ENCODE measurements around the gene PRPF18. TPM values are rescaled to one million over a fixed set of nuclear protein-coding genes. Genes with fewer than 3 reads are reported as not detected.

The PRPF18 gene
- total RNA-seq, 1 donor from 2014 or later: 21.0 TPM

GRCh38 chr10:13673156-13673555 is 86.4 kb downstream of the PRPF18 start:
- no peaks in the 10 kb centered on the region for H3K4me1 ChIP-seq (ENCODE audit: insufficient read depth, low read length)
- H3K9ac ChIP-seq (ENCODE audit: low read length): no peak overlapping the region
- H3K27me3 ChIP-seq (ENCODE audit: insufficient read depth, low read length): no peaks in the 10 kb centered on the region
- Mint-ChIP-seq H3K9me3 (ENCODE audit: unreplicated experiment) (peaks cover 6% of the 10 kb centered on the region), H3K4me1 (ENCODE audit: low read depth, unreplicated experiment) (peaks cover 1% of the 10 kb centered on the region), H3K27ac (ENCODE audit: unreplicated experiment) (no peak overlapping the region), H3K4me3 (ENCODE audit: unreplicated experiment) (no peak overlapping the region), H3K27me3 (ENCODE audit: low read depth, unreplicated experiment) (no peaks in the 10 kb centered on the region), H3K36me3 (ENCODE audit: low read depth, unreplicated experiment) (peaks cover 46% of the 10 kb centered on the region)
- no peak overlapping the region for H2AFZ ChIP-seq (ENCODE audit: low read depth, low read length)
- H3K4me3 ChIP-seq (ENCODE audit: insufficient read depth, low read depth, low read length): no peak overlapping the region
- FAIRE-seq (no peak), DNase-seq (ENCODE audit: low read depth) (no peak)
- no peak overlapping the region for H3K27ac ChIP-seq (ENCODE audit: low read depth, low read length)
- H3K36me3 ChIP-seq (ENCODE audit: insufficient read depth, low read length): peaks cover 77% of the 10 kb centered on the region
- H3K4me2 ChIP-seq (ENCODE audit: low read length): no peak overlapping the region
- H3K9me3 ChIP-seq (ENCODE audit: insufficient read depth, low read depth, low read length): no peaks in the 10 kb centered on the region
- no peak for TF ChIP-seq CTCF (IDR thresholded peaks at IDR 0.05; ENCODE audit: insufficient read depth, low read depth, low read length)
- no peak for TF ChIP-seq EZH2 (IDR thresholded peaks at IDR 0.05; ENCODE audit: insufficient read depth, low read length)
- H4K20me1 ChIP-seq (ENCODE audit: insufficient read depth, low read length): peaks cover 47% of the 10 kb centered on the region
- peaks cover 59% of the 10 kb centered on the region for H3K79me2 ChIP-seq (ENCODE audit: insufficient read depth, low read length)

GRCh38 chr10:13674645-13675588 is 88.2 kb downstream of the PRPF18 start:
- Histone ChIP-seq H2AFZ (ENCODE audit: low read depth, low read length) (no peak overlapping the region), H3K27ac (ENCODE audit: low read depth, low read length) (no peak overlapping the region), H3K4me2 (ENCODE audit: low read length) (no peak overlapping the region), H4K20me1 (ENCODE audit: insufficient read depth, low read length) (peaks cover 45% of the 10 kb centered on the region), H3K4me3 (ENCODE audit: insufficient read depth, low read depth, low read length) (no peak overlapping the region), H3K9me3 (ENCODE audit: insufficient read depth, low read depth, low read length) (no peaks in the 10 kb centered on the region), H3K4me1 (ENCODE audit: insufficient read depth, low read length) (no peaks in the 10 kb centered on the region), H3K36me3 (ENCODE audit: insufficient read depth, low read length) (peaks cover 77% of the 10 kb centered on the region), H3K9ac (ENCODE audit: low read length) (no peak overlapping the region), H3K79me2 (ENCODE audit: insufficient read depth, low read length) (peaks cover 61% of the 10 kb centered on the region), H3K27me3 (ENCODE audit: insufficient read depth, low read length) (no peaks in the 10 kb centered on the region)
- TF ChIP-seq EZH2 (IDR thresholded peaks at IDR 0.05; ENCODE audit: insufficient read depth, low read length): no peak
- TF ChIP-seq CTCF (IDR thresholded peaks at IDR 0.05; ENCODE audit: insufficient read depth, low read depth, low read length): no peak
- H3K4me3 Mint-ChIP-seq (ENCODE audit: unreplicated experiment): no peak overlapping the region
- no peak for DNase-seq (ENCODE audit: low read depth)
- no peaks in the 10 kb centered on the region for H3K4me1 Mint-ChIP-seq (ENCODE audit: low read depth, unreplicated experiment)
- H3K27me3 Mint-ChIP-seq (ENCODE audit: low read depth, unreplicated experiment): no peaks in the 10 kb centered on the region
- H3K27ac Mint-ChIP-seq (ENCODE audit: unreplicated experiment): no peak overlapping the region
- no peak for FAIRE-seq
- peaks cover 2% of the 10 kb centered on the region for H3K9me3 Mint-ChIP-seq (ENCODE audit: unreplicated experiment)
- peaks cover 34% of the 10 kb centered on the region for H3K36me3 Mint-ChIP-seq (ENCODE audit: low read depth, unreplicated experiment)

All from astrocyte (in vitro differentiated cells and primary cell).